Stimulated activated CD4-positive, alpha-beta T cell treated with anti-CD3 and anti-CD28 coated beads, TNF-alpha, amount 100 ng/mL, for 4 hours (primary cell): ENCODE results near the gene C11orf54.
A peak's percentile ranks its signal among the peaks of the same experiment; 100 is the strongest.

Experiments used
- DNase-seq, 3 experiments: peaks; one replicate each; pipeline ENCODE4 v3.0.0-alpha.2; 2020; ENCODE audit warnings: low read depth in 3 of 3

C11orf54 gene

DNA sequence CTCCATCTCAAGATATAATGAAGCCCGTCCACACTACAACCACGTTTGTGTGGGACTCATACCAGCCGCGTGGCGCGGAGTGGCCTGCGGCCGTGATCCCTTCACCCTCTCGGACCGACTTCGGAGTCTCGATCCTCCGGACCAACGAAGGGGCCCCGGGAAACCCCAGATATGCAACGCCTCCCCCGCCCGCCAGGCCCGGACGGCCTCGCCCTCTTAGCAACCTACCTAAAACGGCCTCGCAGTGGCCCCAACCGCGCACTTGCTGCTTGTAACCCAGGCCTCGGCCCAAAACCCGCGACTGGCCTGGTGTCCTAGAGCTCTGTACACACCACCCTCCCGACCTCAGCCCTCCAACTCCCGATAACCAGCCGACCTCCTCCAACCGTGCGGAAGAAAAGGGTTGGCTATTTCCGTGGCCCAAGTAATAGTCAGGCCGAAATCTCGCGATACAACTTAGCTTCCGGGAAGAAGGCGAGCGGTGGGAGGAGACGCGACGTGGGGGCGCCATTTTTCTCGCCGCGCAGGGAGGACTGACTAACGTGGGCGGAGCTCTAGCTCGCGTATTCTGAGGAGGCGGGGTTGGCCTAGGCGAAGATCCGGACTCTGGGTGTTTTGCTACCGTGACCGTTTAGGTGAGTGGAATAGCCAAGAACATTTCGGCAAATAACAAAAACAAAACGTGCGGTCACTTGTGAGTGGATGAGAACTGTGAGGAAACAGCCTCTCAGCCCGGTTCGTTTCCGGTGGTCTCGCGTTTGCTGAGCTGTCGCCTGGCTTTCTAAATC is at the start of gene C11orf54, which contains the start of gene TAF1D:
Gene C11orf54 (plus strand): TSS at position 579 of the 788 bp plus-strand sequence. CDS start 5,722 bp downstream, outside the sequence.
Gene TAF1D (minus strand): TSS at position 402 of the 788 bp plus-strand sequence. CDS start 2,191 bp downstream, outside the sequence.
- DNase-seq = peak; percentile 82 to 96 (median 91)

DNA sequence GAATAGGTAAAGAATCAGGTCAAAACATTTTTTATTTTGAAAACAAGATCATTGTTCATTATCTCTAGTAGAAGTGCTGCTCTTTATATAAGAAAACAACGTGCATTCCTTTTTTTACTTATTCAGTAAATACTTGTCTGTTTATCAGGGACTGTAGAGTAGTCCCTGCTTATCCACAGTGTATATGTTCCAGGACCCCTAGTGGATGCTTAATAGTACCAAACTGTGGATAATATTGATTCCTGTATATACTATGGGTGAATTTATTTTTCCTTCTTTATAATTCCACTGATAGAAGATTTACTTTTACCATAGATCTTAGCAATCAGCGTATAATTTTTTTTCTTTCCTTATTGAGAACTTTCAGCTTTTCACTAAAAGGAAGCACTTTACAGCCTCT is 47.4 kb upstream of the C11orf54 start:
- no peak for DNase-seq

DNA sequence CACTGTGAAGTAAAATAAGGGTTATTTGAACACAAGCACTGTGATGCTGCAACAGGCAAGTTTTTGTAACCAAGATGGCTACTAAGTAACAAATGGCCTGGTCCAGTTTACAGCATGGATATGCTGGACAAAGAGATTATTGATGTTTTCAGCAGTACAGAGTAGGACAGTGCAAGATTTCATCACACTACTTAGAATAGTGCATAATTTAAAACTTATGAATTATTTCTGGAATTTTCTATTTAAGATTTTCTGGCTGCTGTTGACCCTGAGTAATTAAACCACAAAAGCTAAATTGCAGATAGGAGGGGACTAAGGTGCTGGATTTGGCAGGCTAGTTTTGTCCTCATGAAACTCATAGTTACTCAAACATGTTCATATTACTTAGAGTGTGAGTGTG is 46.9 kb upstream of the C11orf54 start:
- DNase-seq = no peak

DNA sequence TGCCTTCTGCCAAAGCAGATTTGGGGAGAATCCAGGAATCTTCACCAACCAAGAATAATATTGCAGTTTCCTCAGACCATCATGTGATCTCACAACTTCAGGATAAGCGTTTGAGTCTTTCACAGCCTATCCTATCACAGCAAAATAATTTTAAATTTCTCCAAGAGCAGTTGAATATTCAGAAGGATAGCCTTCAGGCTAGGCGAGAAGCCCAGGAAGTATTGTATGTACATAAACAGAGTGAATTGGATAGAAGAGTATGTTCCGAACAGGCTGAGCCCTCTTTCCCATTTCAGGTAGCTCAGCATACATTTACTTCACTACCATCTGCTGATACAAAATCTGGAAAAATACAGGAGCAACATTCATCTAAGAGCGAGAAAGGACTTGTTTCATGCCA is 43.9 kb upstream of the C11orf54 start:
- no peak for DNase-seq

DNA sequence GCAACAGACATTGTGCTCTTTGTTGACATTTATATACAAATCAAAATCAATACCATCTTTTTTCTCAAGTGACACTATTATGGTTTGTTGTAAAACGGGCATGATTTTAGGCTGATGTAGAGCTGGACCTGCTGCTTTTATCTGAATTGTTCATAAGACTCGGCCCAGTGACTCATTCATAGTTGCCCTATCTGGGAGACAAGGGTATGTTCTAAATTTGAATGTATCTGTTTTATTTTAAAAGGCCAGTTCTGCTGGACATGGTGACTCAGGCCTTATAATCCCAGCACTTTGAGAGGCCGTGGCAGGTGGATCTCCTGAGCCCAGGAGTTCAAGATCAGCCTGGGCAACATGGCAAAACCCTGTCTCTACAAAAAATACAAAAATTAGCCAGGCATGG is 40.6 kb upstream of the C11orf54 start:
- DNase-seq = no peak

DNA sequence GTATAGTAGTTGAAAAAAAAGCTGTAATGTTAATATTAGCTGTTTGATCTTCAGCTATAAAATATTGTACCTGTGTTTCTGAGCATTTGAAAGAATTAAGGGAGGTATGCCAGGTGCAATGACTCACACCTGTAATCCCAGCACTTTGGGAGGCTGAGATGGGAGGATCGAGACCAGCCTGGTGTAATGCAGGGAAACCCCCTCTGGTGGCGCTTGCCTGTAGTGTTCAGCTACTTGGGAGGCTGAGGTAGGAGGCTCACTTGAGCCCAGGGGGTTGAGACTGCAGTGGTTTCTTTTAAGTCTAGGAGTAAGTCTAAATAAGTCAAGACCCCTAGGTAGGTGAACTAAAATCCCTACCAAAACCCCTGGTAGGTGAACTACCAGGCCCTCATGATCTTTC is 37.2 kb upstream of the C11orf54 start:
- no peak for DNase-seq

DNA sequence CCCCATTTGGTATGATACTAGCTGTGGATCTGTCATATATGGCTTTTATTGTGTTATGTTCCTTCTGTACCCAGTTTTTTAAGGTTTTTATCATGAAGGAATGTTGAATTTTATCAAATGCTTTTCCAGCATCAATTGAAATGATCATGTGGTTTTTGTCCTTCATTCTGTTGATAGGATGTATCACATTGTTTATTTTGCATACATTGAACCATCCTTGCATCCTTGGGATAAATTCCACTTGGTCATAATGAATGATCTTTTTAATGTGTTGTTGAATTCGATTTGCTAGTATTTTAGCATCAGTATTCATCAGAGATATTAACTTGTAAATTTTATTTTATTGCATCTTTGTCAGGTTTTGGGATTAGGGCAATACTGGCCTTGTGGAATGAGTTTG is 31.2 kb upstream of the C11orf54 start:
- no peak for DNase-seq

DNA sequence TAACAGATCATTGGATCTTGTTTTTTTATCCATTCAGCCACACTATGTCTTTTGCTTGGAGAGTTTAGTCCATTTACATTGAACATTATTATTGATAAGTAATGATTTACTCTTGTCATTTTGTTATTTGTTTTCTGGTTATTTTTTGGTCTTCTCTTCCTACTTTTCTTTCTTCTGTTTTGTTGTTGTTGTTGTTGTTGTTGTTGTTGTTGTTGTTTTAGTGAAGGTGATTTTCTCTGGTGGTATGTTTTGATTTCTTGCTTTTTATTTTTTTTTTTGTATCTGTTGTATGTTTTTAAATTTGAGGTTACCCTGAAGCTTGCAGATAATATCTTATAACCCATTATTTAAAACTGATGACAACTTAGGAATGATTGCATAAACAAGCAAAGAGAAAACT is 28.8 kb upstream of the C11orf54 start:
- no peak for DNase-seq

DNA sequence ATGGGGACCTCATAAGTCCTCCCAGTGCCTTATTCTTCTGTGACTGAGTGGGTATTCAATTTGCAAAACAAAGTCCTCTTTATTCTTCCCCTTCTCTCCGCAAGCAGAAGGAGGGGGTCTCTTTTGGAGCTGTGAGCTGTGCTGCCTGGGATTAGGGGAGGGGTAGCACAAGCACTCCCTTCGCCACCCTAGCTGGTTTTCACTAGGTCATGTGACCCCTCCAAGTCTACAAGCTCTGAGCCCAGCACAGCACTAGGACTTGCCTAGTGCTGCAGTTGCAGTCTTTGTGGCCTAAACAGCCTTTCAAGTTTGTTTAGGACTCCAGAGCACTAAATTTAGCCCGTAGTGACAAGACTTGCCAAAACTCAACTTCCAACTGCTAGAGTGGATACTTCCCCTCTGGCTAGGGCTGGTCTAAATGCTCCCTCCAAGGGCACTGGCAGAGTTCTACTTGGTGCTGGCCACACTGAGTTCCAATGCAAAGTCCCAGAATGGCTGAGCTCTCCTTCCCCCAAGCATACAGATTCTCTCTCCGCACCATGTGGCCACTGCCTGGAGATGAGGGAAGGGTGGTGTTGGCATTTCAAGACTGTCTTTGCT is 25.6 kb upstream of the C11orf54 start:
- DNase-seq = no peak

DNA sequence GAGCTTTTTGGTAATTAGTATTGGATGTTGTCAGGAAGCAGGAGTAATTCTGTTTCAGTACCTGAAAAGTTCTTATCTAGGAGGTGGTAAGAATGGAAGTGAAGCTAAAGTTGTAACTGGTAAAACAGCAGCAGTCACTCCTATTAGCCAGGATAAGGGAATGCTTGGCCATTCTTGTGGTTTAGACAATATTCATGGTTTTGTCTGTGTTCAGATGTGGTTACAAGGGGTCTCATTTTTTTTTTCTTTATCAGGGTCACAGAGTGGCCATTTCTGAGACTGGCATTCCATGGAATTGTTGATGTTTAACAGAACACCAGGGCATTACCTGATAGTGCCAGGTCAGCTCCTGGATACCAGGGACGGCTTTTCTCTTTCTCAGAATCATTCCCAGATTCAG is 24.0 kb upstream of the C11orf54 start:
- no peak for DNase-seq

DNA sequence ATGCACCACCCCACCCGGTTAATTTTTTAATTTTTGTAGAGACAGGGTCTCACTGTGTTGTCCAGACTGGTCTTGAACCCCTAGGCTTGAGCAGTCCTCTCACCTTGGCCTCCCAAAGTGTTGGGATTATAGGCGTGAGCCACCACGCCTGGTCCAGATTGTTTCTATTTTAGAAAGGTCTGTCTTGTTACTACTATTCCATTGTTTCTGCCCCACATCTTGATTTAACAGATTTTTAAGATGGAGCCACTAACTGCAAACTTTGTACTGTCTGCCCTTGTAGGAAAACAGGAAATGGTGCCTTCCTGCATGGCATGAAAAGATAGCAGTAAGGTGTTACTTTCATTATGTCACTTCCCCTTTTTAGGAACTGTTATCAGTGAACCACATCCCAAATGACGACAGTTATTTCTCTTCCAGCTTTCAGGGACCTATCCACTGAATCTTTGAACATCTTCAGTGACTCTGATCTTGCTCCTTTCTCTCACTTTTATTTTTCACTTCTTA is 23.4 kb upstream of the C11orf54 start:
- no peak for DNase-seq

DNA sequence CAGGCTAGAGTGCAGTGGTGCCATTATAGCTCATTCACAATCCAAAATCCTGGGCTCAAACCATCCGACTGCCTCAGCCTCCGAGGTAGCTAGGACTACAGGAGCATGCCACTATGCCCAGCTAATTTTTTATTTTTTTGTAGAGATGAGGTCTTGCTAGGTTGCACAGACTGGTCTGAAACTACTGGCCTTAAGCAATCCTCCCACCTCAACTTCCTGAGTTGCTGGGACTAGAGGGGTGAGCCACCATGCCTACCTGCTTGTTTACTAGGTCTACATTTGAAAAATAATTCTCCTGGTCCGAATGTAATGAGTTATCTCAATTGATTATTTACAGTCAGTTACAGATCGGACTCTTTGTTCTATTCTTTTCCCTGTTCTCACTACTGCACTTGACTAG is 22.2 kb upstream of the C11orf54 start:
- DNase-seq = no peak

DNA sequence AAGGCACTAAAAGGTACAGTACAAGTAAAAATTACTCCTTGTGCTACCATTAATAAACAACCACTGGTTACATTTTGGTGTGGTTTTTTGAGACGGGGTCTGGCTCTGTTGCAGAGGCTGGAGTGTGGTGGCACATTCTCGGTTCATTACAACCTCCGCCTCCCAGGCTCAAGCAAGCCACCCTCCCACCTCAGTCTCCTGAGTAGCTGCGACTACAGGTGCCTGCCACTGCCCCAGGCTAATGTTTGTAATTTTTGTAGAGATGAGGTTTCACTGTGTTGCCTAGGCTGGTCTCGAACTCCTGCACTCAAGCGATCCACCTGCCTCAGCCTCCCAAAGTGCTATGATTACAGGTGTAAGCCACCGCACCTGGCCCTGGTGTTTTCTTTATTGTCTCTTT is 20.9 kb upstream of the C11orf54 start:
- no peak for DNase-seq

DNA sequence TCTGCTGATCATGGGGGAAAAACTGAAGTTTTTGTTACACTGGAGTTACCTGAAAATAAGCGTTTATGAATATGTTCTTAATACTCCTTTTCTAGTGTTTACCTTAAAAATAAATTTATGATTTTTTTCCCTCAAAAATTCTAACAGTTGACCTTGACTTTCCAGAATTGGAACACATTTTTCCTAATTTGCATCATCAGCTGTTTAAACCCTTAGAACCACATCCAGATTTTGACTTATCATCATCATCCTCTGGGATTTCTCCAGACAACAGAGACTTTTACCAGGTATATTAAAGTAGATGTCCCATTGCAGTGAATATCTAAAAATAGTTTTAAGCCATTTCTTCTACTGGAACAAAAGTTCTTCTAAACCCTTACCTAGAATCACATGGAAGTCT is 17.4 kb upstream of the C11orf54 start:
- no peak for DNase-seq

DNA sequence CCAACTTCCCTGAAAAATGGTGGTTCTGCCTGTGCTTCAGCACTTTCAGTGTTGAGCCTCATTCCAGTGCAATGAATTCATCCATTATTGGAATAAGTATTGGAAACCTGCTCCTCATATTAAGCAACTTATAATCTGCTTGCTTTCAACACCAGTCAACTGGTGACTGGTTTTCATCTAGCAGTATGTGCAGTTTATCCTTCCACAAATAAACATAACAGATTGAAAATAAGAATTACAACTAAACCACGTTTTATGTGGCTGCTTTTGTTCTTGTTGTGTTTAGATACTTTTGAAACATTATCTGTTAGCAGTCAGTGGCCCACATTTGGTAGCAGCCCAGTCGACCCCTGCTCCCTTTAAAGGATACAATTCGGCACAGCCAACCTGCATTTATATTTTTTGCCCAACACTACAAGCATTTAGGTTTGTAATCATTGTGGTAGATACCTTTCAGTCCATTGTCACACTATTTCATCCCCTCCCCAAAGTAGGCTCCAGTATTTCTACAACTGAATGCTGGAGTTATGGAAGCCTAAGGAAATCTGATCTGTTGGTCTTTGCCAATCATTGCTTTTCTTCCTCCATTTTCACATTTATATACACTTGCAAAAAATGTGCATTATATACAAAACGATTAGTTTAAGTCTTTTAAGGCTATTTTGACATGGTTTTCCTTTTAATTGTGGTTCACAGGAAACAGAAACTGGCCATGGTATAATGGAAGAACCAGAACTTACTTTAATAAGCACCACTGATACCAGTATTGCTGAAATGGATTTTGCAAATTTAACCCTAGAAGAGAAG is 13.3 kb upstream of the C11orf54 start:
- no peak for DNase-seq

DNA sequence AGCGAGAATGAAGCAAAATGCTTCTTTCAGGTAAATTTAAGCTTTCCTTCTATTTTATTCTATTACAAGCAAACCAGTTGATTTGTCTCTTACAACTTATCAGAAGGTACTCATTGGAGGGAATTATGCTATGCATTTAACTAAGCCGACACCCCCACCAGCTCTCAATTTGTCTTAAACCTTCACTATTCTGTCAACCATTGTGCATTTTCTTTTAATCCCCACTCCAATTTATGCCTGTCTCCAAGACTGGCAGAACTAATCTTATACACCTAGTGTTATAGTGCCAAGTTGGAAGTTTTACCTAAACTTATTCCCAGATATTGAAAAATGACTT is 12.7 kb upstream of the C11orf54 start:
- no peak for DNase-seq

DNA sequence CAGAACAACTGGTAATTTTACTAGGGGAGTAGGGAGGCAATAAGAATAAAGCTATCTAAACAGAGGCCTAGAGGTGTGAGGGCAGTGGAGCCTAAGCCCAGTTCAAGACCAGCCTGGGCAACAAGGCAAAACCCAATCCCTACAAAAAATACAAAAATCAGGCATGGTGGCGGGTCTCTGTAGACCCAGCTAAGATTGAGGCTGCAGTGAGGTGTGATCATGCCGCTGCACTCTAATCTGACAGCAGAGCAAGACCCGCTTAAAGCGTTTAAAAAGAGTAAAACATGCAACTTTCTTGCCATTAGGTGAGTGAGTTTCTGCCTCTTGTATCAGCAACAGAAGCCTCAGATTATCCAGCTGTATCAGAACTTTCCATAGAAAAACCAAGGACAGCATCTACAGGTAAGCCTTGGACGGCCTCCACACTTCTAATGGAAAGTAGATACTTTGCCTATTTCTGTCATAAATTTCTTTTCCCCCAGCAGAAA is 12.3 kb upstream of the C11orf54 start:
- no peak for DNase-seq

DNA sequence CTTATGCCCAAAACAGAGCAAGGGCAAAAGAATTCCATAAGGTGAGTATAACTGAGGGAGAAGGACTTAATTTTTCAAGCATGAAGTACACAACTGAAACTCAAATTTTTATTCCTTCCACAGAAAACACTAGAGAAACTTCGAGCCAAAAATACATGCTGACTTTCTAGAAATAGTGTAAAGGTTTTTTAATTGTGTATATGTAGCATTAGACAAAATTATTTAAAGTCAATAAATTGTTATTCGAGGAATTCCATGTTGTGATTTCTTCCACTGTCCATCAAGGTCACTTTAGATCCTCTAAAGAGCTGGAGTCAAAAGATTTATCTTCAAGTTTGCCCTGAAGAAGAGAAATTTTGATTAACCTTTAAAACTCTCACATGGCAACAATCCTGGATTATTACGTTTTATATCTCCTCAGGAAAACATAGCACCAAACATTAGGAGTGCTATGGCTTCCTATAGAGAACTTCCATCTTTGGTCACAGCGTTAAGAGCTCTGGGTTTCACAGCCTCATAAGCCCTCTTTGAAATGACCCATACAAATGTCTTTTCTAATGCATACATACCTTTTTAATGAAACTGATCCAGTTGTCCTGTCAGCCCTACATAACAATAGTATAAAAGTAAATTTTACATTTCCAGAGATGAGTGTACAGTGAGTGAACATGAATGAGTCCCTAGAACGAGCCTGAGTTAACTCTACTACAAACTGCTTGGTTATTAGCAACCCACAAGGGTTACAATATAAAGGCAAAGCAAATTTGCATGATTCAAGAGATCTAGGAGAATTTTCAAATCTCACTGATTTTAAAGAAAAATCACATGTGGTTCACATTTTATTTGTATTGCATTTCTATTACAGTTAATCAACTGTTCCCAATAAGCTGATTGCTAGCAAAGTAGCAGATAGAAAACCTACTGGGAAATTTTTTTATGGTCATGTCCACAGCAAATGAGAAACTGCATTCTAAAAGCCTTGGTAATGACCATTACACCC is 11.1 kb upstream of the C11orf54 start:
- no peak for DNase-seq

DNA sequence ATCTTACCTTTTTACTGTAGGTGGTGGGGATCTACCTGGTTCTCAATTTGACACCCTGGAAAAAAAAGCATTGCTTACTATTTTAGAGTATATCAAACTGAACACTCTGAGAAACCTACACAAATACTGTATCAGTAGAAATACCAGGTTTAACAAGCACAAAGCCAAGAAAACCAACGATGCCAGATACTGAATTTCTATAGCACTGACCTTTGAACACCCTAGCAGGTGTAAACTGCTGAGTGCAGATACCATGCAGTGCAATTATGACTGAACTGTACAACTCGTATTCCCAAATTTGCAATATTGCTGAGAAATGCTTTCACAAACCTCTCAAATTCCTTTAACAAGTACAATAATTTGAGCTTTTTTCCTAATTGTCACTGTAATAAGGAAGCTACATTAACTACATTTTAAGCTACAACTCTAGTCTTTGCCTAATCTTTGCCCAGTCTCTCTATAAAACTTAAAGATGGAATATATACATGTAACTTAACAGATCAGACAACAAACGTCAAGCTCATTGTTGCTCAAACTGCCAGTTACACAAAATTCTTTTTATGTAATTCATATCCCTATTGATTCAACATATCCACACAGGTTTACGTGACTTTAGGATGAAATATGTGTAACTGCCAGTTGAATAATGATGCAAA is 9.1 kb upstream of the C11orf54 start:
- DNase-seq = no peak

DNA sequence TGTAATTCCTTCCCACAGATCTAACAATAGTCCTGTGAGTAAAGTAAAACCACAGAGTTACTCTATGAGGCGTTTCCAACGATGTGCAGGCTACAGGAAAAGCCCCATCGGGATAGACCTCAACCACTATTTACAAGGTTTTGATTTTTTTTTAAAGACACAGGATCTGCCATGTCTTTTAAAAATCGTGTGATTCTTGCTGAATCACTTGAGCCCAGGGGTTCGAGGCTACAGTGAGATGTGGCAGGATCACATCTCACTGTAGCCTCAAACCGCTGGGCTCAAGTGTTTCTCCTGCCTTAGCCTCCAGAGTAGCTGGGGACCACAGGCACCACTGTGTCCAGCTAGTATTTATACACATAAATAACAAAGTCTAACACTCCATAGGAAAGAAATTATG is 8.0 kb upstream of the C11orf54 start:
- DNase-seq = no peak
